Heart left ventricle (tissue), 16 donors: Measurements from ENCODE around the gene TBCD. TPM values are rescaled to one million over a fixed set of nuclear protein-coding genes. Genes with fewer than 3 reads are reported as not detected.

Experiments used
- ATAC-seq, 4 donors: fragments of 200-7000 bp; cut with Tn5 transposase; one replicate each; pipeline ENCODE4 v1.9.1; 2020 to 2022; ENCODE audit warnings: moderate library complexity in 4 of 4, mild to moderate bottlenecking in 3 of 4, moderate number of reproducible peaks in 1 of 4
- DNase-seq, 5 donors: peaks; one replicate each; pipeline ENCODE4 v3.0.0-alpha.2; 2020
- H3K27ac ChIP-seq, 12 donors: fragments of 200-600 bp; sonication (generic) in 4 of 12; one replicate each; pipeline versions ENCODE4 v1.5.0 to v1.8.0; 2016 to 2022; ENCODE audit warnings: mild to moderate bottlenecking in 2 of 12
- H3K27me3 ChIP-seq, 9 donors: fragments of 200-600 bp; sonication (generic) in 2 of 9; one replicate each; pipeline versions ENCODE4 v1.5.1 to v1.8.0; 2016 to 2022; ENCODE audit warnings: mild to moderate bottlenecking in 3 of 9
- H3K36me3 ChIP-seq, 9 donors: fragments of 200-600 bp; sonication (generic) in 2 of 9; one replicate each; pipeline versions ENCODE4 v1.5.0 to v1.8.0; 2018 to 2022; ENCODE audit warnings: mild to moderate bottlenecking in 2 of 9
- H3K4me1 ChIP-seq, 12 donors: fragments of 200-600 bp; sonication (generic) in 4 of 12; one replicate each; pipeline versions ENCODE4 v1.5.0 to v1.8.0; 2016 to 2022; ENCODE audit warnings: mild to moderate bottlenecking in 3 of 12
- H3K4me3 ChIP-seq, 12 donors: fragments of 200-600 bp; sonication (generic) in 4 of 12; one replicate each; pipeline versions ENCODE4 v1.5.0 to v1.8.0; 2017 to 2022; ENCODE audit warnings: mild to moderate bottlenecking in 9 of 12, moderate library complexity in 4 of 12
- H3K9me3 ChIP-seq, 12 donors: fragments of 200-600 bp; sonication (generic) in 4 of 12; one replicate each; pipeline versions ENCODE4 v1.5.0 to v1.8.0; 2016 to 2022; ENCODE audit warnings: mild to moderate bottlenecking in 1 of 12
- POLR2A ChIP-seq, 2 donors: fragments of 450-650 bp; IDR thresholded peaks; one replicate each; pipeline ENCODE4 v1.6.1; 2017; ENCODE audit warnings: antibody characterized with exemption in 2 of 2, mild to moderate bottlenecking in 2 of 2, moderate library complexity in 2 of 2
- WGBS, 4 donors: extraction: QIAGEN DNeasy Blood & Tissue Kit in 2 of 4; methylation state at CpG; one replicate each; pipeline versions ENCODE4 v1.1.5 to v1.1.7; 2013 to 2018; 5-methylcytosine and 5-hydroxymethylcytosine counted together
- intact Hi-C, 10 donors: fragments of 100-400 bp; cut with DNase I; formaldehyde crosslinking; loops; one replicate each; pipeline versions ENCODE4 v1.11.1 to v1.14.2; 2022
- polyA plus RNA-seq, 2 donors: library from polyadenylated mRNA; stranded (reverse); fragments of 200-250 nt; gene quantifications; one replicate each; pipeline ENCODE4 v1.2.3, GENCODE V29; 2013
- total RNA-seq, 9 donors: library from RNA; depleted of rRNA in 2 of 9; stranded (reverse); fragments of >200 nt in 2 of 9; fragmentation: NEBNext Ultra II Directional in 3 of 9; extraction: Animal tissue kit (Norgen Biotek cat#: 25700) in 3 of 9; gene quantifications; one replicate each; pipeline versions ENCODE4 v1.1.0 to v1.2.4, GENCODE V29; 2016 to 2023
- TF ChIP-seq, protein P1 (sequence below), 12 donors: fragments of 200-600 bp; sonication (generic) in 4 of 12; IDR thresholded peaks; one replicate each; pipeline versions ENCODE4 v1.5.0 to v1.8.0; 2018 to 2022; ENCODE audit warnings: antibody characterized with exemption in 12 of 12, mild to moderate bottlenecking in 5 of 12
- donor health status: ischemic (EF 13 %, LVEDD 7.1; RV severe dilation, severe dysfunction).
- donor health status: healthy with polysubstance abuse.
- donor health status: DM: no; HTN: yes; CAD: no.
- donor health status: DM: no; HTN: no; CAD: no.
- donor health status: ischemic (EF 25% LVEDD 6.9; RV normal size, moderate dysfunction).
- donor health status: ischemic (EF 25% LVEDD 5.7; RV mildly dilated, moderate dysfunction).
- donor health status: healthy.
- donor health status: DM: yes; HTN: yes; CAD: no.
- donor health status: ischemic (EF 35%, LVEDD 5.7; RV mildly dilated, moderate dysfunction).
- donor health status: nonischemic (EF 11% LVEDD 7.7; RV severe dilation, severe dysfunction).
- donor health status: DM: yes; HTN: yes; CAD: no.
- donor health status: PGD.
- donor health status: ischemic (EF 29% LVEDD 5.4; RV normal size, mild dysfunction).
- donor health status: nonischemic (EF 23%, LVEDD 6.1; RV moderate dilation, normal function).

Gene TBCD
- total and polyA plus RNA-seq, 11 donors: 36.9 to 98.4 (median 58.5) TPM

DNA sequence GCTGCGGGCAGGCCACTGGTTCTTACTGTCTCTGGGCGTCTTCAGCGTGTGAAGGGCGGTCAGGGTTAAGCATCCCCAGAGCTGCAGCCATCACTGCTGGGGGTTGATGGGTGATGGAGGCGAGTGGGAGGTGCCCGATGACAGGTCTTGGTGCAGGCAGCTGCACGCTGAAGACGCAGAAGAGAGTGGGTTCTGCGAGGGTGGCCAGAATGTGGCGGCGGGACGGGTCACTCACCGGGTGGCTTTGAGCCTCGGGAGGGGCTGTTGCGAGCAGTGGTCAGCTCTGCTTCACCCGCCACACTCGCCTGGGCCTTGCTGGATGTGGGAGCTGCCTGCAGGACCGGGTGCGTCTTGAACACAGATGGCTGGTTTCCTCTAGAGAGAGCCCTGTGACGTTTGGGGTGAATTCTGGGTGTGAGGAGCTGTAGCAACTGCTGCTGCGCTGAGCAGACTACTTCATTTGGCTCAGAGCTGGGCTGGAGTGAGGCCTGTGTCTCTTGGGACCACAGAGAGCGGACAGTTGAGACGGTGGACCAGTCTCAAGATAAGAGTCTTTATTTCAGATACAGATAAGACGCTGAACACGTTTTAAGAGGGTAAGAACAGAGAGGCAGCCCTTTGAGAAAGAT lies 132.6 kb downstream of the TBCD start:
- Histone ChIP-seq H3K4me3 (no peak overlapping the region), H3K4me1 (peaks cover 5 to 76% (median 44%) of the 10 kb centered on the region in 12 donors), H3K27ac (peak overlapping the region in 5 of 12 donors; percentile 46 to 81 (median 63)), H3K9me3 (no peaks in the 10 kb centered on the region), H3K27me3 (no peaks in the 10 kb centered on the region), H3K36me3 (peaks cover 0 to 4% (median 0%) of the 10 kb centered on the region in 9 donors)
- no peak for TF ChIP-seq POLR2A (IDR thresholded peaks at IDR 0.05)
- TF ChIP-seq, protein P1, sequence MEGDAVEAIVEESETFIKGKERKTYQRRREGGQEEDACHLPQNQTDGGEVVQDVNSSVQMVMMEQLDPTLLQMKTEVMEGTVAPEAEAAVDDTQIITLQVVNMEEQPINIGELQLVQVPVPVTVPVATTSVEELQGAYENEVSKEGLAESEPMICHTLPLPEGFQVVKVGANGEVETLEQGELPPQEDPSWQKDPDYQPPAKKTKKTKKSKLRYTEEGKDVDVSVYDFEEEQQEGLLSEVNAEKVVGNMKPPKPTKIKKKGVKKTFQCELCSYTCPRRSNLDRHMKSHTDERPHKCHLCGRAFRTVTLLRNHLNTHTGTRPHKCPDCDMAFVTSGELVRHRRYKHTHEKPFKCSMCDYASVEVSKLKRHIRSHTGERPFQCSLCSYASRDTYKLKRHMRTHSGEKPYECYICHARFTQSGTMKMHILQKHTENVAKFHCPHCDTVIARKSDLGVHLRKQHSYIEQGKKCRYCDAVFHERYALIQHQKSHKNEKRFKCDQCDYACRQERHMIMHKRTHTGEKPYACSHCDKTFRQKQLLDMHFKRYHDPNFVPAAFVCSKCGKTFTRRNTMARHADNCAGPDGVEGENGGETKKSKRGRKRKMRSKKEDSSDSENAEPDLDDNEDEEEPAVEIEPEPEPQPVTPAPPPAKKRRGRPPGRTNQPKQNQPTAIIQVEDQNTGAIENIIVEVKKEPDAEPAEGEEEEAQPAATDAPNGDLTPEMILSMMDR (IDR thresholded peaks at IDR 0.05): no peak
- peak in 3 of 4 donors; percentile 9 to 43 (median 30) for ATAC-seq
- peak in 4 of 5 donors; percentile 48 to 76 (median 57) for DNase-seq
- intact Hi-C loops: no loop called here
- 62 to 71% (median 70%) methylated on average over 25 of the region's 25 CpGs for WGBS, 4 donors

DNA sequence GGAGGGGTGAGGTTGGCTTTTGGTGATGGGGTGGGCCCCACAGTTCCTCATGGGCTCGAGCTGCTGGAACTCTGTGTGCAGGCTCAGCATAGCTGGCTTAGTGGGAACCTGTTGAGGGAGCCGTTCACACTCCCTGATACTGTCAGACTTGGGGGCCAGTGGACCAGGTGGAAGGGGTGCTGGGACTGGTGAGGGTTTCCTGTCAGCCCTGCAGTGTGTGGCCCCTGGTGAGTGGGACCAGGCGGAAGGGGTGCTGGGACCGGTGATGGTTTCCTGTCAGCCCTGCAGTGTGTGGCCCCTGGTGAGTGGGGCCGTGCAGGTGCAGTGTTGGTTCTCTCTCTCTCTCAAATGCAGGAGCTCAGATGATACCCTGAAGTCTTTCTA lies 133.1 kb downstream of the TBCD start:
- Histone ChIP-seq H3K9me3 (no peaks in the 10 kb centered on the region), H3K27ac (peak overlapping the region in 7 of 12 donors; percentile 28 to 81 (median 52)), H3K27me3 (no peaks in the 10 kb centered on the region), H3K4me3 (no peak overlapping the region), H3K36me3 (peaks cover 0 to 7% (median 0%) of the 10 kb centered on the region in 9 donors), H3K4me1 (peaks cover 5 to 76% (median 49%) of the 10 kb centered on the region in 12 donors)
- WGBS, 4 donors: 60 to 76% (median 74%) methylated on average over 5 of the region's 5 CpGs
- TF ChIP-seq, protein P1 (IDR thresholded peaks at IDR 0.05): no peak
- no peak for TF ChIP-seq POLR2A (IDR thresholded peaks at IDR 0.05)
- intact Hi-C loops: no loop called here
- no peak for ATAC-seq
- peak in 3 of 5 donors; percentile 23 to 60 (median 31) for DNase-seq

DNA sequence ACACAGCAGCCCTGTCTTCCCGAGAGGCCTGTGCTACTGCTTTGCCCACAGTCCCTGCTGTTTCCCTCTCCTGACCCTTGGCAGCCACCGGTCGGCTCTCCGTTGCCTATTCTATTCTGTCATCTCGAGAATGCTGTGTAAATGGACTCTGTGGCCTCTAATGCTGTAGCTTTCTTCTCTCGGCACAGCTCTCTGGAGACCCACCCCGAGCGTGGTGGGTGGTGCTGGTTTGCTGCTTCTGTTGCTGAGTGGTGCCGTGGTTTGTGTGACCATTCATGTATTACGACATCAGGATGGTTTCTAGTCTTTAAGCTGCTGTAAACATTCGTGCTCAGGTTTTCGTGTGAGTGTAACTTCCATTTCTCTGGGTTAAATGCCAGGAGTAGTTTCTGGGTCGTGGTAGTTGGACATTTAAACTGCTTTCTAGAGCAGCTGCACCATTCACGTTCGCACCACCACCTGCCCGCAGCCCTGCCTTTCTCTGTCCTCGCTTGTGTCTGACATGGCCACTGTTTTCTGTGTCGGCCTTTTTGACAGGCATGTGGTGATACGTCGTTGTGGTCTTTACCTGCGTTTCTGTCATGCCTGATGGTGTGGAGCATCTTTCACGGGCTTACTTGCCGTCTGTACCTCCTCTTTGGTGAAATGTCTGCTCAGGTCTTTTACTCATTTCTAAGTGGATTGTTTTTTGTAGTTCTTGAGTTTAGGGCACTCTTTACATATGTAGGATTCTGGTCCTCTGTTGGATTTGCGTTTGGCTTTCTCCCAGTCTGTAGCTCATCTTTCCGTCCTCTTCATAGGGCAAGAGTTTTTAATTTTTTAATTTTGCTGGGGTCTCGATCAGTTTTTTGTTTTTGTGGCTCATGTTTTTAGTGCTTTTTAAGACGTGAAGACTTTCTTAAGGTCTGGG lies 135.6 kb downstream of the TBCD start:
- intact Hi-C loops: no loop called here
- no peaks in the 10 kb centered on the region for H3K9me3 ChIP-seq
- peak in 3 of 5 donors; percentile 0 to 42 (median 15) for DNase-seq
- no peak for ATAC-seq
- no peak overlapping the region for H3K27ac ChIP-seq
- H3K4me3 ChIP-seq: no peak overlapping the region
- no peaks in the 10 kb centered on the region for H3K27me3 ChIP-seq
- no peak for TF ChIP-seq POLR2A (IDR thresholded peaks at IDR 0.05)
- TF ChIP-seq, protein P1 (IDR thresholded peaks at IDR 0.05): no peak
- H3K36me3 ChIP-seq: peaks cover 0 to 19% (median 0%) of the 10 kb centered on the region in 9 donors
- peaks cover 5 to 64% (median 41%) of the 10 kb centered on the region in 12 donors for H3K4me1 ChIP-seq
- 93 to 97% (median 96%) methylated on average over 27 of the region's 27 CpGs for WGBS, 4 donors
